GM06990 (cell line): ENCODE measurements around the gene WDR59.

Experiments used
- DNase-seq: peaks from one replicate; pipeline ENCODE4 v3.0.0-alpha.2; 2011; ENCODE audit not compliant: insufficient read length; ENCODE audit errors: extremely low read depth
- H3K27me3 ChIP-seq: replicated peaks from 2 replicates; pipeline ENCODE4 v1.6.0; 2011; ENCODE audit warnings: low read length; ENCODE audit not compliant: control insufficient read depth, insufficient read depth
- H3K36me3 ChIP-seq: 2 replicates; pipeline ENCODE4 v1.5.1; 2011; ENCODE audit warnings: low read length; ENCODE audit not compliant: control insufficient read depth, insufficient read depth
- H3K4me3 ChIP-seq: replicated peaks from 2 replicates; pipeline ENCODE4 v1.5.1; 2011; ENCODE audit warnings: low read depth, mild to moderate bottlenecking, control low read depth, low read length
- CTCF ChIP-seq: IDR thresholded peaks from 2 replicates; pipeline ENCODE4 v1.5.1; 2011; ENCODE audit warnings: low read length, control low read depth, mild to moderate bottlenecking, inconsistent platforms; ENCODE audit not compliant: insufficient read depth, poor library complexity, severe bottlenecking

Gene WDR59

GRCh38 chr16:74888232-74888862 is 96.6 kb downstream of the WDR59 start:
- peaks cover 13% of the 10 kb centered on the region for H3K36me3 ChIP-seq
- DNase-seq, result no peak
- no peak overlapping the region for H3K4me3 ChIP-seq
- no peaks in the 10 kb centered on the region for H3K27me3 ChIP-seq
- no peak for TF ChIP-seq CTCF

GRCh38 chr16:74887084-74887483 is 97.8 kb downstream of the WDR59 start:
- no peak for DNase-seq
- Histone ChIP-seq H3K4me3 (no peak overlapping the region), H3K36me3 (peaks cover 9% of the 10 kb centered on the region), H3K27me3 (no peaks in the 10 kb centered on the region)
- TF ChIP-seq CTCF, result no peak

GRCh38 chr16:74877706-74878105 is 107.2 kb downstream of the WDR59 start:
- H3K4me3 ChIP-seq, result no peak overlapping the region
- no peak for TF ChIP-seq CTCF
- peaks cover 5% of the 10 kb centered on the region for H3K36me3 ChIP-seq
- no peaks in the 10 kb centered on the region for H3K27me3 ChIP-seq
- no peak for DNase-seq

GRCh38 chr16:74874912-74875546 is 109.9 kb downstream of the WDR59 start:
- peaks cover 5% of the 10 kb centered on the region for H3K36me3 ChIP-seq
- H3K4me3 ChIP-seq, result no peak overlapping the region
- TF ChIP-seq CTCF, result no peak

GRCh38 chr16:74874123-74874522 is 110.8 kb downstream of the WDR59 start:
- H3K27me3 ChIP-seq, result no peaks in the 10 kb centered on the region
- TF ChIP-seq CTCF, result no peak
- H3K36me3 ChIP-seq, result peaks cover 5% of the 10 kb centered on the region
- no peak for DNase-seq
- H3K4me3 ChIP-seq, result no peak overlapping the region

More at GRCh38 chr16:74874912-74875546, 109.9 kb downstream of the WDR59 start:
- H3K27me3 ChIP-seq, result no peaks in the 10 kb centered on the region
- DNase-seq, result no peak
